Stimulated activated CD8-positive, alpha-beta memory T cell treated with anti-CD3 and anti-CD28 coated beads, Interleukin-7, amount 100 ng/mL, for 4 hours (primary cell): ENCODE results near the gene KLF11.
"Not testable (repeated sequence)": the region's sequence is repeated elsewhere in the genome, so short reads cannot be mapped to it uniquely, and the experiment has no call there.

Source experiments
- DNase-seq, 2 donors: peaks; one replicate each; pipeline ENCODE4 v3.0.0-alpha.2; 2020; ENCODE audit warnings: low read depth in 2 of 2

The KLF11 gene

GRCh38 chr2:10085043-10085667 is 41.8 kb downstream of the KLF11 start:
- DNase-seq: no peak

- DNase-seq: no peak
Observed at GRCh38 chr2:10085668-10086059, 42.3 kb downstream of the KLF11 start.

- DNase-seq: no peak
Observed at GRCh38 chr2:10086950-10087349, 43.6 kb downstream of the KLF11 start.

- no peak for DNase-seq
Observed at GRCh38 chr2:10087360-10087759, 44.0 kb downstream of the KLF11 start.

- no peak for DNase-seq
Observed at GRCh38 chr2:10089565-10090190, 46.3 kb downstream of the KLF11 start.

GRCh38 chr2:10091182-10091888 is 48.0 kb downstream of the KLF11 start:
- DNase-seq: no peak

GRCh38 chr2:10091889-10092244 is 48.5 kb downstream of the KLF11 start:
- not testable (repeated sequence) for DNase-seq

- no peak for DNase-seq
Observed at GRCh38 chr2:10094271-10094814, 51.0 kb downstream of the KLF11 start.

GRCh38 chr2:10095175-10095574 is 51.8 kb downstream of the KLF11 start:
- no peak for DNase-seq

GRCh38 chr2:10096641-10097040 is 53.3 kb downstream of the KLF11 start:
- no peak for DNase-seq

GRCh38 chr2:10097352-10098148 is 54.2 kb downstream of the KLF11 start:
- no peak for DNase-seq

- no peak for DNase-seq
Observed at GRCh38 chr2:10101491-10101890, 58.1 kb downstream of the KLF11 start.

- no peak for DNase-seq
Observed at GRCh38 chr2:10103179-10103578, 59.8 kb downstream of the KLF11 start.
